Measurements from ENCODE around the gene SH3GL1.
"Not testable (repeated sequence)": the region's sequence is repeated elsewhere in the genome, so short reads cannot be mapped to it uniquely, and the experiment has no call there.

SH3GL1 gene

DNA sequence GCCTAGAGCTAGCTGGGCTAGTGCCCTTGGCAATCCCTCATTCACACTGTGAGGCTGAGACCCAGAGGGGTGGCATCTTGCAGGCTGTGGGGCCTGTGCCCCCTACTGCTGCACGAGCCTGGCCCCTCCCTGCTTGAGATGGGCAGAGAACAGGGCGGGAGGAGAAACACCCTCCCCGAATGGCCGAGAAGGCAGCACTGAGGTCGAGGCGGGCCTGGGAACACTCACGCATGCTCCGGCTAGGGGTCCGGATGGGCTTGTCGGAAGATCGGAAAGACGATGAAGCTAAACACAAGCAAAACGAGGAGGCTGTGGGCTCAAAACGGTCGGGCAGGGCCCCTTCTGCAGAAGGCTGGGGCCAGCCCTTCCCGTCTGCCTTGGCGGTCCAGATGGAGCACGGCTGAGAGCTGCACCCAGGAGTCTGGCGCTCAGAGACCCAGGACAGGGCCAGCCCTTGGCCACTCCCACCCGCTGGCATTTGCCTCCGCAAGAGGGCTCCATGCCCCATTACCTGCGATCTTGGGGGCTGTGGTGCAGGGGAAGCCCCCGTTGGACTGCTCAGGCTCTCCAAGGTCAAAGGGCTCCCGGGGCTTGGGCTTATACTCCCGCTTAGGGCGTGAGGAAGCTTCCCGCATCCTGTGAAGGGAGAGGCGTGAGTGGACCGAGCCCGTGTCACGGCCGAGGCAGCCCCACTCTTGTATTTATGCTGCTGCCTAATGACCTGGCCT is 38.1 kb downstream of the SH3GL1 start:
- no peak for DNase-seq

DNA sequence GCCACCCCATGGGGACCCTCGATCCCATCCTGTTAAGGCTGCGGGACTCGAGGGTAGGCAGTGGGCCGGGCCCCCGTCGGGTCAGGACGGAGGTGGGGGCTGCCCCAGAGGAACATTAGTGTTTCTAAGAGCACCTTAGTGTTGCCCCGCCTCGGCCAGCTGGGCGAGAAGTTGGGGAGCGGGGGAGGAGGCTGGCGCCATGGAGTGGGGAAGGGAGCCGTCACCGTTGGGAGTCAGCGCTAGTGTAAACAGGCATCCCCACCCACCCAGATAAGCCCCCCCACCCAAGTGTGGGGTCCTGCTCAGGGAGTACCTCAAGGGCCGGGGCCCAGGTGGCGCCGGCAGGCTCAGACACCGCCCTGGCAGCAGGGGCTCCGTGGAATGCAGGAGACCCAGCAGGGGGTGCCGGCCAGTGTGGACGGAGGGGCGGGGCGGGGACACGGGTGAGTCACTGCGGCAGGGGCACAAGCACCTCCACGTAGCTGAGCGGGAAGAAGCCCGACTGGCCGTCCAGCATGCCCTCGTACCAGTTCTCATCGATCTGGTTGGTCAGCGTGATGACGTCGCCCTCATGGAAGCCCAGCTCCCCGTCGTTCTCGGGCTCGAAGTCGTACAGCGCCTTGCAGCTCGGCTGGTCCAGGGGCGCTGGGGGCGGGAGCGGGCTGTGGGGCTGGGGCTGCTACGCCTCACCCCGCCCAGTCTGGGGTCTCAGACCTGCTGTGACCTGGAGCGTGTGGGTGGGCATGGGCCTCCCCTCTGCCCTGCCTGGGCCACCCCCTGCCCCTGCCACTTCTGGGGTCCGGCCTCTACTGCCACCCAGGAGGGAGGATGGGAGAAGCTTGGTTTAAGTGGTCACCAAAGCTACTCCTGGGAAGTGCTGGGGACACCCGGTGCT is 38.9 kb downstream of the SH3GL1 start:
- DNase-seq: no peak

DNA sequence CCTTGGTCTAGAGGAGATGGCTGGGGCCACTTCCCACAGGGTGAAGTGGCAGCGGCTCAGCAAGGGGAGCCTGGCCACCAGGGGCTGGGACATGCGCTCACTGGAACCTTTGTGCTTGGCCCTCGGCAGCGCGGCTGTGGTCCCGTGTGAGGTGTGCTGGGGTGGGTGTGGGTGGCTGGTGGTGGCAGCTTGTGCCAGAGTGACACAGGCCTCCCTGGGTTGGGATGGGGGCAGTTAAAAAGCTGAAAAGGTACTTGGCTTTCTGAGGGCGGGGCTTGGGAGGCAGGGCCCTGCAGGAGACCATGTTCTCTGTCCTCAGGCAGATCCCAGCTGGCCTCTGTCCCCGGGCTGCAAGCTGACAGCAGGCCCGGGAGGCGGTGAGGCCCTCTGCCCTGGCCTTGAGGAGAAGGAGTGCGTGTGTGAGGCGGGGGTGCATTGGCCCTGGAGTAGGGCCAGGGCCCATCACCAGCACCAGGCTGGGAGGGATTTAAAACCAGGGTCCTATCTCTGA is 39.7 kb downstream of the SH3GL1 start:
- no peak for DNase-seq

DNA sequence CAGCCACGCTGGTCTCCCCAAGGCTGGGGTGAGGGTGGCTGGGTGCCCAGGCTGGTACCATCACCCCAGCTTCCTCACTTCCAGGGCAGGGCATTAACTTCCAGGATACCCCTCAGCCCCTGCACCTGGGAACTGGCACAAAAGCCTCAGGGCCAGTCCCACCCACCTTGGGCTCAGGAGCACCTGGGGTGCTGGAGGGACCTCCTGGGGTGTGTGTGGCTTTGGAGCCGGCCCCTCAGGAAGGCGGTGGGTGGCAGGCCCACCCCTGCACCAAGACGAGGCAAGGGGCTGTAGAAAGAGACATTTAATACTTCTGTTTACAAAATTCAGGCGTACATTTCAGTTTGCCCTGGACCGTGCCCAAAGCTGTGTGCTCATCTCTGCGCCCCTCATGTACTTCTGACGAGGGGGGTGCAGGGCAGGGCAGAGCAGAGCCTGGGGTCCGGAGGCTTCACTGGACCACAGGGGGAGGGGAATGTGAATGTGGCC is 40.2 kb downstream of the SH3GL1 start:
- no peak for DNase-seq

DNA sequence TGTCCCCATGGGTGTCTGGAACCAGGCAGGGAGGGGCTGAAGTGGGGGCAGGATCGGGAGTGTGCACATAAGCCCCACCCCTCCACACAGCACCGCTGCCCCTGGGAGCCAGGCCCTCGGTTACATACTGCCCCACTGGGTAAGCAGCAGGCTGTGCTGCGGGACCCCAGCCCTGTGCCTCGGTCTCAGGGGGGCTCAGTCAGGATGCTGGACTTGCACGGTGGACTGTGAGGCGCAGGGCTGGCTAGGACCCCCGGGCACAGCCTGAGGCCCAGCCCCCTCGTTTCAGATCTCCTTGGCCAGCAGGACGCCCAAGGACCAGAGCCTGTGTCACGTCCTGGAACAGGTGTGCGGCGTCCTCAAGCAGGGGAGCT is 40.7 kb downstream of the SH3GL1 start:
- no peak for DNase-seq

DNA sequence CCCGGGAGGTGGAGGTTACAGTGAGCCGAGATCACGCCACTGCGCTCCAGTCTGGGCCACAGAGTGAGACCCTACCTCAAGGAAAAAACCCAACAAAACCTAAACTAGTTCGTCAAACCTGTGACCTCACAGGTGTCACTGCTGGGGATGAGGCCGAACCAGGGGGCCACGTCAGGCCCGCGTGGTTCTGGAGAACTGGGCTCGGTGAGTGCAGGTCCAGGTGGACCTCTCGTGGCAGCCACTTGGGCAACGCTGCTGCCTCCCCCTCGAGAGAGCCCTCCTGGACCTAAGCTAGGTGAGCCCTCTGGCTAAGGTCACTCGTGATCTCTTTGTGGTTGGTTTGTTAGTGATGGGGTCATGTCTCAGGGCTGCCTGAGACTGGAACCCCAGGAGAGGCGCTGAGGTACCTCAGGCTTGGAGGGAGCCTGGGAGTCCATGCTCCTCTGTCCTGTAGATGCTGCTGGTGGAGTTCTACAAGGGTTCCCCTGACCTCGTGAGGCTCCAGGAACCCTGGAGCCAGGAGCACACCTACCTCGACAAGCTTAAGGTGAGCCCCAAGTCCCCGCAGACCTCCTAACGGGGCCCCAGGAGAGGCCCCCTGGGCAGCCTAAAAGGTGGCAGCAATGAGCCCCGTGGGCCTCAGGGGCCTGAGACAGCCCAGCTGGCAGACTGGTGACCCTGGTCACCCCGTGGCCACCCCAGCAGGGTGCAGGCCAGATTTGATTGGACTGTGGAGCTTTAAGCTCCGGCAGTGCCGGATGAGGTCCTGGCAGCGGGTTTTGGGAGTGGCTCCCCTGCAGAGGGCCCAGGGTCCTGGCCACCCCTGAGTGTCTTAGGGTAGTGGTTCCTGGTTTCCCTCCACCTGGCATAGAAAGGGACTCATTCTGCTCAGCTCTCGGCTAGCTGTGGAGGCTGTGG is 41.4 kb downstream of the SH3GL1 start:
- no peak for DNase-seq

DNA sequence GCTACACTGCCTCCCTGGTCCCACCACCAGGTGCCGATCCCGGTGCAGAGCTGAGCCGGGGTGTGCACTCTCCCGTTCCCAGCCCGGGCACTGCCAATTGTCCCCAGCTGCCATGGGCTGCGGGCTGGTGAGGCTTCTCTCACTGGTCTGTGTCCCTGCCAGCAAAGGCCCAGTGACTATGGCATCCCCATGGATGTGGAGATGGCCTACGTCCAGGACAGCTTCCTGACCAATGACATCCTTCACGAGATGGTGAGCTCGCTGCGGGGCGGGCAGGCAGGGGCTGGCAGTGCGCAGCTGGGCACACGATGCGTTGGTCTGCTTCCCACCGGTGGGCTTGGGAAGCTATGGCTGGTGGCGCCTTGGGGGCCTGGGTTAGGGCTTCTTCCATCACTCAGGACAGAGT is 42.4 kb downstream of the SH3GL1 start:
- no peak for DNase-seq

DNA sequence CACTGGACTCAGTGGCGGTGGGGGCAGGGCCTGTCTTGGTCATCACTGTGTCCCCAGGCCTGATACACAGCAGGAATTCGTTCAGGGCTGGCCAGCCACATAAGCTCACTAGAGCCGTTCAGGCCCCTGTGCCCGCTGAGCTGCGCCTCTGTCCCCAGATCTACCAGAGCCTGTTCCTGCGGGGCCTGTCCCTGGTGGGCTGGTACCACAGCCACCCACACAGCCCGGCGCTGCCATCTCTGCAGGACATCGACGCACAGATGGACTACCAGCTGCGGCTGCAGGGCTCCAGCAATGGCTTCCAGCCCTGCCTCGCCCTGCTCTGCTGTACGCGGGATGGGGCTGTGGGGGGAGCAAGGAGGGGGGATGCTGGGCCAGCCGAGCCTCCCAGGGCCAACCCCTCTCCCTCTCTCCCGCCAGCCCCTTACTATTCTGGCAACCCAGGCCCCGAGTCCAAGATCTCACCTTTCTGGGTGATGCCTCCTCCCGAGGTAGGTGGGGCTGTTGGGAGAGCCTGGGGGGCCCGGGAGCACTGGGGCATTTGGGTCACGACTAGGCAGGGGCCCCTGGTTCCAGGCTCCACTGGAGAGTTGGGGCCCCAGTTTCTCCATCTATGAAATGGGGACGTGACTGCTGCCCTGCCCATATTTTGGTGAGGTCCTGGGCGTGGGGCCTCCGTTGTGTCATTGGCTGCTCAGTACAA is 43.1 kb downstream of the SH3GL1 start:
- DNase-seq: no peak

DNA sequence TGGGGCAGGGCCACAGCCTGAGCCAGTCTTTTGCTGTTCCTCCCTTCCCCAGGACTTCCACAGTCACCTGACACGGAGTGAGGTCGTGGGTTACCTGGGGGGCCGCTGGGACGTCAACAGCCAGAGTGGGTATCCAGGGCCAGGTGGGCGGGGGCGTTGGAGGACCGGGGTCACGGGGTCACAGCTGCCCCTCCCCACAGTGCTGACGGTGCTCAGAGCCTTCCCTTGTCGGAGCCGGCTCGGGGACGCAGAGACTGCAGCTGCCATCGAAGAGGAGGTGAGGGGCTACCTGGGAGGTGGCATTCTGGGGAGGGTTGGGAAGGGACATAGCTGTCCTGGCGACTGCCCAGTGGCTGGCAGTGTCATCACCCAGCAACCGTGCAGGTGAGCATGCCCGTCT is 45.5 kb downstream of the SH3GL1 start:
- DNase-seq: no peak

DNA sequence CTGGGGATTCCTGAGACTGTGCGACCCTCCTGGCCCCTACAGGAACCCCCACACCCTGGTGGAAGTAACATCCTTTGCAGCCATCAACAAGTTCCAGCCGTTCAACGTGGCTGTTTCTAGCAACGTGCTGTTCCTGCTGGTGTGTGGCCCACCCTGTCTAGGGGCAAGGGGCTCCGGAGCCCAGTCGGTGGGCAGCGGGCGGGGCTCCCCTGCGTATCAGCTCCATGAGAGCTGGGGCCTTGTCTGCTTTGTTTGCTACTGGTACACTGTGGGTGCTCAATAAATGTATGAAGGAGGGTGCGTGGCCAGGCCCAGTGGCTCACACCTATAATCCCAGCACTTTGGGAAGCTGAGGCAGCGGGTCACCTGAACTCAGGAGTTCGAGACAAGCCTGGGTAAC is 46.1 kb downstream of the SH3GL1 start:
- DNase-seq: no peak

DNA sequence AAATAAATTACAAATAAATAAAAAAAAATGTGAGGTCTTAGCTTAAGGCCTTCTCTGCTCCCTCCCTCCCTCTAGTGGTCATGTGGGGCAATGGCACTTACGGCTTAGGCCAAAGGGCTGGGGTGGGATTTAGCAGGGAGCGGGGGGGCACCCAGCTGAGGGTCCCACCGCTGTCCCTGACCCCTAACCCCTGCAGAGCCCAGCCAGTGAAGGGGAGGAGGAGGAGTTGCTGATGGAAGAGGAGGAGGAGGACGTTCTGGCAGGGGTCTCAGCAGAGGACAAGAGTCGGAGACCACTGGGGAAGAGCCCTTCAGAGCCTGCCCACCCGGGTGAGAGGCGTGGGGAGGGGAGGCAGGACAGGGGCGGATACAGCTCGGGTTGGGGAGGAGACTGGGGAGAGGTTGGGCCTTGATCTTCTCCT is 47.6 kb downstream of the SH3GL1 start:
- no peak for DNase-seq

DNA sequence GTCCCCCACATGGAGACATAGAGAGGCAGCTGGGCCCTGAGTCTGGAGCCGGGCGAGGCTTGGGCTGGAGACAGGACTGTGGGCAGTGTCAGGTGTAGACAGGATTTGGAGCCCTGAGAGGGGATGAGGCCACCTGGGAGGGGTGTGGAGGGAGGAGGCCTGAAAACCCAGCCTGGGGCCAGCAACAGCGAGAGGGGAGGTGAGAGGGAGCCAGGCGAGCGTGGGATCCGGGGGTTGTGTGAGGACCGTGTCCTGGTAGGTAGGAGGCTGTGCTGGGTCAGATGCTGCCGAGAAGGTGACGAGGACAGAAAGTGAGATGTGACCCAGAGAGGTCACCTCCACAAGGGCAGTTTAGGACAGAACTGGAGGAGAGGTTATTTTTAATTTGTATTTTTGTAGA is 49.6 kb downstream of the SH3GL1 start:
- no peak for DNase-seq

DNA sequence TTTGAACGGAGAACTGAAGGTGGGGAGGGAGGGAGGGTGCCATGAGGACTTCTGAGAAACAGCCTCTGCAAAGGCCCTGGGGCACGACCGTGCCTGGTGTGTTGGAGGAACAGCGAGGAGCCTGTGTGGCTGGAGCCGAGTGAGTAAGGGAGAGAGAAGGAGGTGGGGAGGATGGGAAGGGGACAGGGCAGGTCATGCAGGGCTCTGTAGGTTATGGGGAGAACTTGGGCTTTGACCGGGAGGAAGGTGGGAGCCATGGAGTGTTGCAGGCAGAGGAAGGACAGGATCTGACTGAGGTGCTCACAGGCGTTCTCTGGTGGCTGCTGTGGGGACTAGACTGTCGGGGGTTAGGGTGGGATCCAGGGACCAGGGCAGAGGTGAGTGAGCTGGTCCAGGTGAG is 50.2 kb downstream of the SH3GL1 start:
- no peak for DNase-seq

DNA sequence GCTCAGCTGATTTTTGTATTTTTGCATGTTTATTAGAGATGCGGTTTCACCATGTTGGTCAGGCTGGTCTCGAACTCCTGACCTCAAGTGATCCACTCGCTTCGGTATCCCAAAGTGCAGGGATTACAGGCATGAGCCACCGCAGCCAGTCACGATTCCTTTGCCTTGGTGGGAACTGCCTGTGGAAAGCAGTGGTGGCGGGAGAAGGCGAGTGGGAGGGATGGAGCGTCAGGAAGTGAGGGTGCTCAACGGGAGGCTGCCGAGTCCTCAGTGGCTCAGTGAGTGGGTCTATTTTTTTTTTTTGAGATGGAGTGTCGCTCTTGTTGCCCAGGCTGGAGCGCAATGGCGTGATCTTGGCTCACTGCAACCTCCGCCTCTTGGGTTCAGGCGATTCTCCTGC is 51.1 kb downstream of the SH3GL1 start:
- not testable (repeated sequence) for DNase-seq

DNA sequence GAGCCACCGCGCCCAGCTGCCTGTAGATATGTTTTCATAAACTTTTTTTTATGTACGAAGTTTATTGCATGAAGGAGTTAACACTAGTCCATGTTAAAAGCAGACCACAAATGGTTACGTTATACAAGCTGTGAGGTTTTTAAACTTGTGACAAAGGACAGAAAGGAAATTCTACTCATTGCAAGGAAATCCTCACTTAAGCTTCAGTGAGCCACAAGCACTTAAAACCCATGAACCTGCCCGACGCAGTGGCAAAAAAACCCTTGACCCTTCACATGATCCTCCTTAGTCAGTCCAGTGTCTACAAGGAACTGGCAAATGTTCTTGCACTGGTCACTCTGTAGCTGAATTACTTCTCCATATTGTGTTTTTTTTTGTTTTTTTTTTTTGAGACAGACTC is 52.8 kb downstream of the SH3GL1 start:
- no peak for DNase-seq

DNA sequence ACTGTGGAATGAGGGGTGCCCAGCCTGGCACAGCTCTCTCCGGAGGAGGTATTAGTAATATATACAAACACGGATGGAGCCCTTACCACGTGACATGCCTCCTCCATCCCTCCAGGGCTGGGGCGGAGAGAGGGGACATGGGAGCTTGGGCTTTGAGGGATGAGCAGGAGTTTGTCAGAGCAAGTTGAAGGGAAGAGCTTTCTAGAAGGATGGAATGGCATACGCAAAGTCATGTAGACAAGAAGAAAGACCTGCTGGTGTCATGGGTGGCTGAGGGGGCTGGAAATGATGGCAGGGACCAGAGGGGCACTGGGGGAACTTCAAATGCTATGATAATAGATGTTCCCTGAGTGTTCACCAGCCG is 54.3 kb downstream of the SH3GL1 start:
- DNase-seq: no peak

DNA sequence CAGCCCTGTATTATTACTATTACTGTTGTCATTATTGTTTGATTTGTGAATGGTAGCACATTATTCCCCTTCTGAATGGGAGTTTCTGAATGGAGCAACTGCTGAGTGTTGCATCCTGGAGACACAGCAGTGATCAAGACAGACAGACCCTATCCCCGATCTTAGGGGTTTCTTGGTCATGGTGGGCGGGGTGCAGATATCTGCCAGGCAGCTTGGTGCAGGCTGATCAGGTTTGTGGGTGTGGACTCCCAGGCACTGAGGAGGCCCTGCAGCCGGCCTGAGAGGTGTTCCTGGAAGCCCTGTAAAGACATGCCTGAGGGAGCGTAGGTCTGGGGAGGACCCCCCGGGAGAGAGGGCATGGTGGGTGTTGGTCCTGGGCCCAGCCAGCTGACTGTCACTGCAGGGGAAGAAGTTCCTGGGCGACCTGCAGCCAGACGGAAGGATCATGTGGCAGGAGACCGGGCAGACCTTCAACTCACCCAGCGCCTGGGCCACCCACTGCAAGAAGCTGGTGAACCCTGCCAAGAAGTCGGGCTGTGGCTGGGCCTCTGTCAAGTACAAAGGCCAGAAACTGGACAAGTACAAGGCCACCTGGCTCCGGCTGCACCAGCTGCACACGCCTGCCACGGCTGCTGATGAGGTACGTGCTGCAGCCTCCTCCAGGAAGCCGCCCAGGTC is 54.9 kb downstream of the SH3GL1 start:
- no peak for DNase-seq

DNA sequence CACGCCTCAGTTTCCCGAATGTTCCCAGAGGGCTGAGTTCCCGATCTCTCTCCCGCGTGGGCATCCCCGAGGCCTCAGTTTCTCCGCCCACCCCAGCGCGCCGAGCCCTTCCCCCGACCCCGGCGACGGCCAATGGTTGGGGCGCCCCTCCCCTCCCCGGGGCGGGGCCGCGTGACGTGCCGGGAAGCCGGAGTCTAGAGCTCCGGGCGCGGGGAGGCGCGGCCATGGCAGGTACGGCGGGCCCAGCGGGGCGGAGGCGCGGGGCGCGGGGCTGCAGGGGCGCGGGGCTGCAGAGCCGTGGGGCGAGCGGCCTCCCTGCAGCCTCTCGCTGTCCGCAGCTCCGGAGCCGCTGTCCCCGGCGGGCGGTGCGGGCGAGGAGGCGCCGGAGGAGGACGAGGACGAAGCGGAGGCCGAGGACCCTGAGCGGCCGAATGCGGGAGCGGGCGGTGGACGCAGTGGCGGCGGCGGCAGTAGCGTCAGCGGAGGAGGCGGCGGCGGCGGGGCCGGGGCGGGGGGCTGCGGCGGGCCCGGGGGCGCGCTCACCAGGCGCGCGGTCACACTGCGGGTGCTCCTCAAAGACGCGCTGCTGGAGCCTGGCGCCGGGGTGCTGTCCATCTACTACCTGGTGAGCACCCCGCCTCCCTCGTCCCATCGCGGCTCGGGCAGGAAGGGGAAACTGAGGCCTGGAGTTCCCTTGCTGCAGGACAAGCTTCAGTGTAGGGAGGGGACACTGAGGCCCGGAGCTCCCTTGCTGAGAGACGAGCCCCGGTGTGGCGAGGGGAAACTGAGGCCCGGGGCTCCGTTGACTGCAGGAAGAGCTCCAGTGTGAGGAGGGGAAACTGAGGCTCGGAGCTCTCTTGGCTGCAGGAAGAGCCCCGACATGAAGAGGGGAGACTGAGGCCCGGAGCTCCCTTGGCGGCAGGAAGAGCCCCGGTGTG is 56.7 kb downstream of the SH3GL1 start, which contains the start of gene MPND:
TSS of gene MPND (plus strand) at position 193 of the 938 bp plus-strand sequence. CDS start at position 225, 32 bp downstream.
- DNase-seq: no peak

DNA sequence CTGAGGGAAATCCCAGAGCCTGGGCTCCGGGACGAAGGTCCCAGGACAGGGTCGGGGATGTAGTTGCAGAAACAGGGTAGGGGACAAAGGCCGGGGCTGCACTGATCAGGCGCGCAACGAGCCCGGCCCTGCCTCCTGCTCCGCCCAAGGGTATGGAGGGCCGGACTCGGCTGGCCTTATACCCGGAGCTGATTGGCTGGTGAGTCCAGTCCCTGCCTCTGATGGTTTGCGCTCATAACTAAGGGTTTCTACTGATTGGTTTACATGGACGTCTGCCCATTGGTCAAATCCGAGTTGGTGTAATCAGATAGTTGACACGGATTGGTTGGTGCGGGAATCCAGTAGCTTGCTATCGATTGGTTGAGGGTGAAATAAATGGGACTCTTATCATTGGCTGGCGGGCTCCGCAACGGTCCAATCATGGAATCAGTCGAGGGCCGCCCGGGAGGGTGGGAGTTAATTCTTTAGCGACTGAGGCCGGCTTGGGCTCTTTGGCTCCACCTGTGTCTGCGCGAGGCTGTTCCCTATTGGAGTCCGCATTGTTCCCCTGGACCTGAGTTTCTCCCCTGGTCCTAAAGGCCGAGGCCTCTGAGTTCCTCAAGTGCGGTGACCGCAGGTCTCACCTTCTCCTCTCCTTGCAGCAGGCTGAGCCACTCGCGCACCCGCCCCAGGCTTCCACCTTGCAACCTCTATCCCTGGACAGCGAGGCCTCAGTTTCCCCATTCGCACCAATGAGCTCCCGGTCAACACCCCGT is 57.6 kb downstream of the SH3GL1 start:
- peak; percentile 97 for DNase-seq

DNA sequence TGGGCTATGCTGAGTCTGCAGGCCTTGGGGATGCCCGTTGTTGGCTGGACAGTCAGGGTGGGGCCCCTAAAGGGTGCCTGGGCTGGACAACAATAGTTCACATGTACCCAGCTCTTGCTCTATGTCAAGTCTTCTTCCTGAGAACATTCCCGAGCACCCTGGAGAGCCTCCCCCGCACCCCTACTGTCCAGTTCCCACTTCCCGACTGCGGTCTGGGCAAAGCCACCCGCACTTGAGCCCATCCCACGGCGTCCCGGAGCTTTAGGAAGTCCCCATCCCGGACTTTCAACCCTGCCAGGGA is 58.1 kb downstream of the SH3GL1 start:
- no peak for DNase-seq

Data from SIG-M5 (cell line).